B cell (primary cell): Measurements from ENCODE around the gene MRPL18. TPM values are rescaled to one million over a fixed set of nuclear protein-coding genes. Genes with fewer than 3 reads are reported as not detected.

Experiments used
- ATAC-seq: fragments of 200-7000 bp; cut with Tn5 transposase; one replicate; pipeline ENCODE4 v1.10.0; 2021; ENCODE audit warnings: low read depth, mild to moderate bottlenecking, moderate number of reproducible peaks, moderate library complexity
- CTCF ChIA-PET: fragments of 350-600 bp; sonication (Branson Sonifier 250); formaldehyde crosslinking; loops from one replicate; lab custom pipeline; 2021; ENCODE audit warnings: antibody characterized with exemption, inconsistent platforms; lab: Charles Lee
- POLR2A ChIA-PET: fragments of 350-600 bp; sonication (Branson Sonifier 250); formaldehyde crosslinking; loops from one replicate; lab custom pipeline; 2021; ENCODE audit warnings: antibody characterized with exemption; lab: Charles Lee
- DNase-seq: peaks from one replicate; pipeline ENCODE4 v3.0.0; 2013
- H2AFZ ChIP-seq: 2 replicates; pipeline ENCODE4 v1.6.1; 2012; ENCODE audit warnings: mild to moderate bottlenecking, low read depth, low read length; ENCODE audit not compliant: insufficient read depth, poor library complexity, severe bottlenecking
- H3K27ac ChIP-seq, 2 donors: 1 replicate in 1 of 2; 2 replicates in 1 of 2; pipeline ENCODE4 v1.5.1; 2012 to 2013; ENCODE audit warnings: low read length in 2 of 2, mild to moderate bottlenecking in 2 of 2, moderate library complexity in 1 of 2
- H3K27me3 ChIP-seq, 4 experiments: fragments of 200-600 bp in 1 of 4; sonication (generic) in 1 of 4; replicated peaks in 1 of 4; 1 replicate in 2 of 4; 2 replicates in 2 of 4; pipeline versions ENCODE4 v1.6.1 to v1.7.0; 2013 to 2016; ENCODE audit warnings: low read length in 3 of 4, mild to moderate bottlenecking in 2 of 4, mixed read lengths in 1 of 4, moderate library complexity in 1 of 4; ENCODE audit not compliant: insufficient read depth in 4 of 4, control insufficient read depth in 3 of 4; ENCODE audit errors: control extremely low read depth in 1 of 4
- H3K36me3 ChIP-seq, 2 experiments: replicated peaks in 1 of 2; 1 replicate in 1 of 2; 2 replicates in 1 of 2; pipeline versions ENCODE4 v1.6.1 to v1.7.1; 2013; ENCODE audit warnings: low read length in 1 of 2; ENCODE audit not compliant: insufficient read depth in 2 of 2, control insufficient read depth in 1 of 2; ENCODE audit errors: control extremely low read depth in 1 of 2, extremely low read depth in 1 of 2
- H3K4me1 ChIP-seq, 2 donors: fragments of 200-600 bp in 1 of 2; sonication (generic) in 1 of 2; 1 replicate in 1 of 2; 2 replicates in 1 of 2; pipeline versions ENCODE4 v1.5.1 to v1.6.1; 2013 to 2017; ENCODE audit warnings: low read length in 2 of 2; ENCODE audit not compliant: control insufficient read depth in 2 of 2, insufficient read depth in 2 of 2
- H3K4me2 ChIP-seq: replicated peaks from 2 replicates; pipeline ENCODE3; 2012; ENCODE audit warnings: mild to moderate bottlenecking, low read depth, low read length; ENCODE audit not compliant: poor library complexity, severe bottlenecking
- H3K4me3 ChIP-seq, 5 experiments: fragments of 200-600 bp in 1 of 5; sonication (generic) in 1 of 5; 1 replicate in 3 of 5; 2 replicates in 2 of 5; pipeline versions ENCODE4 v1.5.1 to v1.7.0; 2011 to 2016; ENCODE audit warnings: low read length in 4 of 5, mild to moderate bottlenecking in 4 of 5, low read depth in 2 of 5, control low read depth in 1 of 5, moderate library complexity in 1 of 5; ENCODE audit not compliant: insufficient read depth in 1 of 5; ENCODE audit errors: control extremely low read depth in 1 of 5, extremely low read depth in 1 of 5
- H3K79me2 ChIP-seq: fragments of 200-600 bp; sonication (generic); one replicate; pipeline ENCODE4 v1.6.0; 2016; ENCODE audit warnings: low read length; ENCODE audit not compliant: control insufficient read depth, insufficient read depth
- H3K9ac ChIP-seq: fragments of 200-600 bp; sonication (generic); 2 replicates; pipeline ENCODE4 v1.6.1; 2017; ENCODE audit warnings: mild to moderate bottlenecking, low read length, moderate library complexity
- H3K9me3 ChIP-seq, 3 donors: one replicate each; pipeline versions ENCODE4 v1.6.1 to v1.7.1; 2013; ENCODE audit warnings: low read length in 2 of 3; ENCODE audit not compliant: control insufficient read depth in 2 of 3, insufficient read depth in 1 of 3; ENCODE audit errors: control extremely low read depth in 1 of 3
- H4K20me1 ChIP-seq: 2 replicates; pipeline ENCODE4 v1.6.0; 2012; ENCODE audit warnings: mild to moderate bottlenecking, low read length; ENCODE audit not compliant: insufficient read depth, control insufficient read depth, poor library complexity, severe bottlenecking
- H3K27ac Mint-ChIP-seq: one replicate; pipeline ENCODE4 v1.8.0; 2021; ENCODE audit warnings: mixed read lengths
- H3K27me3 Mint-ChIP-seq: one replicate; pipeline ENCODE4 v1.8.0; 2021; ENCODE audit warnings: mixed read lengths
- H3K4me1 Mint-ChIP-seq: one replicate; pipeline ENCODE4 v1.8.0; 2021; ENCODE audit warnings: mixed read lengths
- H3K4me3 Mint-ChIP-seq: one replicate; pipeline ENCODE4 v1.8.0; 2021; ENCODE audit warnings: mixed read lengths
- H3K9me3 Mint-ChIP-seq: one replicate; pipeline ENCODE4 v1.8.0; 2022; ENCODE audit warnings: mixed read lengths; ENCODE audit not compliant: insufficient read depth
- WGBS: methylation state at CpG from one replicate; pipeline ENCODE4 v1.1.5; 2013; ENCODE audit warnings: missing lambda C conversion rate; ENCODE audit not compliant: insufficient coverage; 5-methylcytosine and 5-hydroxymethylcytosine counted together
- intact Hi-C: fragments of 100-400 bp; cut with micrococcal nuclease; formaldehyde crosslinking; loops from one replicate; pipeline ENCODE4 v1.10.0; 2022
- polyA plus RNA-seq: library from polyadenylated mRNA; depleted of rRNA; stranded (reverse); fragments of >200 nt; gene quantifications from 2 replicates; pipeline ENCODE4 v1.2.3, GENCODE V29; 2012
- total RNA-seq, 2 donors: library from RNA; stranded (reverse); fragments of 120-200 nt in 1 of 2; gene quantifications; 1 replicate in 1 of 2; 2 replicates in 1 of 2; pipeline versions ENCODE4 v1.2.3 to v1.2.4, GENCODE V29; 2013 to 2022
- TF ChIP-seq, protein P1 (sequence below): fragments of 200-600 bp; IDR thresholded peaks from one replicate; pipeline ENCODE4 v1.8.0; 2022; ENCODE audit warnings: antibody characterized with exemption, mild to moderate bottlenecking

The MRPL18 gene
- total and polyA plus RNA-seq, 2 donors (not counting 1 experiment from before 2014, with no cell fraction given), result 32.1 to 35.1 TPM

DNA sequence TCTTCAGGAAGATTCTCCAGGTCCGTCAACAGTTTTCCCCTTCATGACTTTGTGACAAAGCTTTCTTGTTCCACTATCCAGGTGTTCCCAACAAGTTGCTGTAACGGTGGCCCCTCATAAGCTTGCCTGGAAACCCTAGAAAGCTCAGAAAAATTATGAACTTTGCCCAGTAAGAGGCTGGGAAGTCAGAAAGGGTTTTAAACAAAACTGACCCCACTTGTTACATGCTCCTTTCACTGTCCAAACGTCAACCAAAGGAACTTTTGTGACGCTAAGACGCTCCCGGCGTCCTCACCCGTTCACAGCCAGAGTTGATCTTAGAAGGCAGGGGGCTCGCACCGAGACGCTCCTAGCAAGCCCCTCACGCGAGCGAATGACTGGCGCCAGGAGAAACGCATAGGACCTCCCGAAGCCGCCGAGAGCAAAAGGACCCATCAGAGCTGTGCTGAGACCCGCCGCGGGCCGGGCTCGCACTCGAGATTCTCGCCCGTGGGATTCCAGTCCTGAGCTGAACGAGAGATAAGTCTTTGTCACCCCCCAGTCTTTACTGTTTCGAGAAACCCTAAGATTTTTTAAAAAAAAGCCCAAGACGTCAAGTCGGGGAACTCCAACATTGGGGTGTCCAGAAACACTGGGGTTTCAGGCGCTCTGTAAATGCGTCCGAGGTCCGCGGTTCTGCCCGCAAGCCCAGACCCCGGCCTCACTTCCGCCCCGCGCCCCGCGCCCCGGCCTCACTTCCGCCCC is 29.0 kb upstream of the MRPL18 start:
- Histone ChIP-seq H3K27ac (peak overlapping the region; percentile 95 to 96), H3K4me2 (peak overlapping the region; percentile 95), H3K36me3 (peaks cover 8 to 11% of the 10 kb centered on the region in 2 experiments), H3K79me2 (peaks cover 20% of the 10 kb centered on the region), H3K4me1 (peaks cover 17 to 19% of the 10 kb centered on the region in 2 donors), H4K20me1 (no peaks in the 10 kb centered on the region), H2AFZ (peak overlapping the region; percentile 88), H3K9ac (peak overlapping the region; percentile 92), H3K4me3 (peak overlapping the region; percentile 83 to 99 (median 93)), H3K9me3 (no peaks in the 10 kb centered on the region), H3K27me3 (no peaks in the 10 kb centered on the region)
- TF ChIP-seq, protein P1, sequence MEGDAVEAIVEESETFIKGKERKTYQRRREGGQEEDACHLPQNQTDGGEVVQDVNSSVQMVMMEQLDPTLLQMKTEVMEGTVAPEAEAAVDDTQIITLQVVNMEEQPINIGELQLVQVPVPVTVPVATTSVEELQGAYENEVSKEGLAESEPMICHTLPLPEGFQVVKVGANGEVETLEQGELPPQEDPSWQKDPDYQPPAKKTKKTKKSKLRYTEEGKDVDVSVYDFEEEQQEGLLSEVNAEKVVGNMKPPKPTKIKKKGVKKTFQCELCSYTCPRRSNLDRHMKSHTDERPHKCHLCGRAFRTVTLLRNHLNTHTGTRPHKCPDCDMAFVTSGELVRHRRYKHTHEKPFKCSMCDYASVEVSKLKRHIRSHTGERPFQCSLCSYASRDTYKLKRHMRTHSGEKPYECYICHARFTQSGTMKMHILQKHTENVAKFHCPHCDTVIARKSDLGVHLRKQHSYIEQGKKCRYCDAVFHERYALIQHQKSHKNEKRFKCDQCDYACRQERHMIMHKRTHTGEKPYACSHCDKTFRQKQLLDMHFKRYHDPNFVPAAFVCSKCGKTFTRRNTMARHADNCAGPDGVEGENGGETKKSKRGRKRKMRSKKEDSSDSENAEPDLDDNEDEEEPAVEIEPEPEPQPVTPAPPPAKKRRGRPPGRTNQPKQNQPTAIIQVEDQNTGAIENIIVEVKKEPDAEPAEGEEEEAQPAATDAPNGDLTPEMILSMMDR, result no peak
- Mint-ChIP-seq H3K27me3 (no peaks in the 10 kb centered on the region), H3K9me3 (no peaks in the 10 kb centered on the region), H3K4me1 (peaks cover 21% of the 10 kb centered on the region), H3K27ac (peak overlapping the region; percentile 96), H3K4me3 (peak overlapping the region; percentile 95)
- ATAC-seq (no peak), DNase-seq (no peak)
- 8% methylated on average over 44 of the region's 45 CpGs for WGBS
- ChIA-PET POLR2A (interaction anchor here (0.8 to 3.6 kb wide), 6 partner anchors 9 to 69 kb away, joined by 3 to 28 read pairs (median 6); partner anchors contain the start of genes MRPL18, SOD2, TCP1 and WTAP), CTCF (interaction anchor here (0.9 to 1.3 kb wide), 6 partner anchors 9 to 70 kb away, joined by 3 to 5 read pairs (median 4); partner anchors contain the start of genes MRPL18, SOD2 and TCP1)
- intact Hi-C loops, result no loop called here
